Central memory CD8-positive, alpha-beta T cell (primary cell): ENCODE results near the gene TYSND1.

Experiments
- ATAC-seq: fragments of 150-1000 bp; cut with Tn5 transposase; replicated peaks from 2 replicates; pipeline ENCODE4 v1.10.0; 2022; ENCODE audit warnings: mild to moderate bottlenecking, moderate FRiP score, moderate number of reproducible peaks; ENCODE audit not compliant: poor library complexity, severe bottlenecking; ENCODE audit errors: extremely low read depth
- DNase-seq, 2 donors: peaks; one replicate each; pipeline ENCODE4 v3.0.0; 2021; ENCODE audit warnings: low spot score in 2 of 2
- H3K27ac Mint-ChIP-seq: one replicate; pipeline ENCODE4 v1.8.0; 2022; ENCODE audit warnings: low read depth, mild to moderate bottlenecking, moderate library complexity, mixed read lengths
- H3K27me3 Mint-ChIP-seq: one replicate; pipeline ENCODE4 v1.8.0; 2022; ENCODE audit warnings: mixed read lengths
- H3K36me3 Mint-ChIP-seq: one replicate; pipeline ENCODE4 v1.8.0; 2022; ENCODE audit warnings: mild to moderate bottlenecking, moderate library complexity, mixed read lengths; ENCODE audit not compliant: insufficient read depth
- H3K4me1 Mint-ChIP-seq: one replicate; pipeline ENCODE4 v1.8.0; 2022; ENCODE audit warnings: mixed read lengths
- H3K4me3 Mint-ChIP-seq: one replicate; pipeline ENCODE4 v1.8.0; 2022; ENCODE audit warnings: mild to moderate bottlenecking, moderate library complexity, mixed read lengths
- H3K9me3 Mint-ChIP-seq: one replicate; pipeline ENCODE4 v1.8.0; 2022; ENCODE audit warnings: mixed read lengths

The TYSND1 gene

GRCh38 chr10:70178139-70178725 is 31.7 kb upstream of the TYSND1 start:
- DNase-seq (no peak), ATAC-seq (no peak)
- H3K4me1 Mint-ChIP-seq, result peaks cover 19% of the 10 kb centered on the region
- no peak overlapping the region for H3K27ac Mint-ChIP-seq
- no peak overlapping the region for H3K4me3 Mint-ChIP-seq
- no peaks in the 10 kb centered on the region for H3K9me3 Mint-ChIP-seq
- no peaks in the 10 kb centered on the region for H3K36me3 Mint-ChIP-seq
- peaks cover 7% of the 10 kb centered on the region for H3K27me3 Mint-ChIP-seq

- H3K27me3 Mint-ChIP-seq, result no peaks in the 10 kb centered on the region
- DNase-seq (no peak), ATAC-seq (no peak)
- H3K4me3 Mint-ChIP-seq, result no peak overlapping the region
- H3K36me3 Mint-ChIP-seq, result no peaks in the 10 kb centered on the region
- peaks cover 19% of the 10 kb centered on the region for H3K4me1 Mint-ChIP-seq
- no peak overlapping the region for H3K27ac Mint-ChIP-seq
- H3K9me3 Mint-ChIP-seq, result no peaks in the 10 kb centered on the region
These were observed 29.9 kb upstream of the TYSND1 start for GRCh38 chr10:70176441-70176840.

GRCh38 chr10:70175516-70175915 is 29.0 kb upstream of the TYSND1 start:
- no peak overlapping the region for H3K27ac Mint-ChIP-seq
- H3K4me3 Mint-ChIP-seq, result no peak overlapping the region
- DNase-seq (no peak), ATAC-seq (no peak)
- no peaks in the 10 kb centered on the region for H3K9me3 Mint-ChIP-seq
- H3K4me1 Mint-ChIP-seq, result peaks cover 19% of the 10 kb centered on the region
- no peaks in the 10 kb centered on the region for H3K27me3 Mint-ChIP-seq
- H3K36me3 Mint-ChIP-seq, result peaks cover 2% of the 10 kb centered on the region

- Mint-ChIP-seq H3K4me3 (peak overlapping the region; percentile 33), H3K4me1 (peaks cover 24% of the 10 kb centered on the region), H3K27ac (peak overlapping the region; percentile 84), H3K27me3 (no peaks in the 10 kb centered on the region), H3K36me3 (peaks cover 12% of the 10 kb centered on the region), H3K9me3 (no peaks in the 10 kb centered on the region)
- ATAC-seq, result peak; percentile 25
- DNase-seq, result peak in 1 of 2 donors; percentile 20
These were observed 27.7 kb upstream of the TYSND1 start for GRCh38 chr10:70174058-70174741.

GRCh38 chr10:70169649-70170364 is 23.3 kb upstream of the TYSND1 start:
- Mint-ChIP-seq H3K27me3 (no peaks in the 10 kb centered on the region), H3K4me3 (peak overlapping the region; percentile 93), H3K9me3 (no peaks in the 10 kb centered on the region), H3K36me3 (peaks cover 27% of the 10 kb centered on the region), H3K4me1 (peaks cover 54% of the 10 kb centered on the region), H3K27ac (peak overlapping the region; percentile 96)
- no peak for DNase-seq
- peak; percentile 21 for ATAC-seq

GRCh38 chr10:70169011-70169410 is 22.5 kb upstream of the TYSND1 start:
- H3K4me1 Mint-ChIP-seq, result peaks cover 50% of the 10 kb centered on the region
- no peak for DNase-seq
- peak; percentile 25 for ATAC-seq
- H3K27me3 Mint-ChIP-seq, result no peaks in the 10 kb centered on the region
- H3K9me3 Mint-ChIP-seq, result no peaks in the 10 kb centered on the region
- peaks cover 29% of the 10 kb centered on the region for H3K36me3 Mint-ChIP-seq
- H3K27ac Mint-ChIP-seq, result peak overlapping the region; percentile 96
- peak overlapping the region; percentile 93 for H3K4me3 Mint-ChIP-seq

GRCh38 chr10:70167246-70167645 is 20.7 kb upstream of the TYSND1 start:
- Mint-ChIP-seq H3K4me3 (peak overlapping the region; percentile 27), H3K27me3 (no peaks in the 10 kb centered on the region), H3K36me3 (peaks cover 39% of the 10 kb centered on the region), H3K4me1 (peaks cover 64% of the 10 kb centered on the region), H3K9me3 (no peaks in the 10 kb centered on the region), H3K27ac (peak overlapping the region; percentile 6)
- no peak for DNase-seq
- no peak for ATAC-seq

GRCh38 chr10:70166394-70166793 is 19.9 kb upstream of the TYSND1 start:
- peaks cover 72% of the 10 kb centered on the region for H3K4me1 Mint-ChIP-seq
- ATAC-seq (no peak), DNase-seq (no peak)
- H3K36me3 Mint-ChIP-seq, result peaks cover 44% of the 10 kb centered on the region
- no peak overlapping the region for H3K4me3 Mint-ChIP-seq
- H3K27me3 Mint-ChIP-seq, result no peaks in the 10 kb centered on the region
- no peak overlapping the region for H3K27ac Mint-ChIP-seq
- no peaks in the 10 kb centered on the region for H3K9me3 Mint-ChIP-seq

- ATAC-seq, result no peak
- DNase-seq, result no peak
- H3K27ac Mint-ChIP-seq, result peak overlapping the region; percentile 44
These were observed 17.7 kb upstream of the TYSND1 start for GRCh38 chr10:70164163-70164562.

GRCh38 chr10:70163448-70163847 is 16.9 kb upstream of the TYSND1 start:
- ATAC-seq, result no peak
- Mint-ChIP-seq H3K27me3 (no peaks in the 10 kb centered on the region), H3K36me3 (peaks cover 41% of the 10 kb centered on the region), H3K27ac (peak overlapping the region; percentile 91), H3K4me3 (peak overlapping the region; percentile 66), H3K9me3 (no peaks in the 10 kb centered on the region), H3K4me1 (peaks cover 76% of the 10 kb centered on the region)
- DNase-seq, result no peak

More at GRCh38 chr10:70164163-70164562, 17.7 kb upstream of the TYSND1 start:
- Mint-ChIP-seq H3K9me3 (no peaks in the 10 kb centered on the region), H3K4me1 (peaks cover 83% of the 10 kb centered on the region), H3K4me3 (peak overlapping the region; percentile 66), H3K36me3 (peaks cover 44% of the 10 kb centered on the region), H3K27me3 (no peaks in the 10 kb centered on the region)

GRCh38 chr10:70162892-70163201 is 16.3 kb upstream of the TYSND1 start:
- peak overlapping the region; percentile 91 for H3K27ac Mint-ChIP-seq
- H3K36me3 Mint-ChIP-seq, result peaks cover 45% of the 10 kb centered on the region
- no peaks in the 10 kb centered on the region for H3K9me3 Mint-ChIP-seq
- no peaks in the 10 kb centered on the region for H3K27me3 Mint-ChIP-seq
- ATAC-seq, result peak; percentile 95
- H3K4me3 Mint-ChIP-seq, result peak overlapping the region; percentile 66
- DNase-seq, result peak in 1 of 2 donors; percentile 57
- H3K4me1 Mint-ChIP-seq, result peaks cover 70% of the 10 kb centered on the region

- Mint-ChIP-seq H3K9me3 (no peaks in the 10 kb centered on the region), H3K36me3 (peaks cover 47% of the 10 kb centered on the region), H3K27ac (peak overlapping the region; percentile 91), H3K27me3 (no peaks in the 10 kb centered on the region), H3K4me1 (peaks cover 66% of the 10 kb centered on the region), H3K4me3 (peak overlapping the region; percentile 66)
- DNase-seq, result no peak
- peak; percentile 7 for ATAC-seq
These were observed 15.8 kb upstream of the TYSND1 start for GRCh38 chr10:70162151-70162891.
